Colon (tissue), 2 donors: Measurements from ENCODE around the gene OR5A2.
"Not testable (repeated sequence)": the region's sequence is repeated elsewhere in the genome, so short reads cannot be mapped to it uniquely, and the experiment has no call there.

ENCODE experiments used
- FAIRE-seq: peaks from 2 replicates; lab custom pipeline; 2012; peaks lifted over from hg19 to GRCh38; lab: Jason Lieb, UNC
- donor health status: control.
- donor health status: control.

The OR5A2 gene

GRCh38 chr11:59380263-59381059 lies 45.8 kb downstream of the OR5A2 start:
- no peak for FAIRE-seq

DNA sequence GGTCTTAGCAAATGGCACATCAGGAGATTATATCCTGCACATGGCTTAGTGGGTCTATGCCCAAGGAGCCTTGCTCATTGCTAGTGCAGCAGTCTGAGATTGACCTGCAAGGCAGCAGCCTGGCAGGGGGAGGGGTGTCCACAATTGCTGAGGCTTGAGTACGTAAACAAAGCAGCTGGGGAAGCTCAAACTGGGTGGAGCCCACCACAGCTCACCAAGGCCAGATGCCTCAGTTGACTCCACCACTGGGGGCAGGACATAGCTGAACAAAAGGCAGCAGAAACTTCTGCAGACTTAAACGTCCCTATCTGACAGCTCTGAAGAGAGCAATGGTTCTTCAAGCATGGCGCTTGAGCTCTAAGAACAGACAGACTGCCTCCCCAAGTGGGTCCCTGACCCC lies 53.9 kb downstream of the OR5A2 start:
- FAIRE-seq = not testable (repeated sequence)

- no peak for FAIRE-seq
These were observed 57.8 kb downstream of the OR5A2 start for GRCh38 chr11:59368238-59369022.
